ENCODE results near the gene UQCC2. TPM values are rescaled to one million over a fixed set of nuclear protein-coding genes. Genes with fewer than 3 reads are reported as not detected.

The UQCC2 gene
- total RNA-seq (2012; rRNA removed): 17.5 and 18.8 TPM in 2 replicates

- Histone ChIP-seq H3K36me3 (ENCODE audit: insufficient read depth, low read length) (peaks cover 20% of the 10 kb centered on the region), H3K9ac (ENCODE audit: low read depth, low read length) (peak within 1 kb of the TSS; percentile 94), H3K4me2 (ENCODE audit: low read length) (peak within 1 kb of the TSS; percentile 89), H3K4me3 (ENCODE audit: low read length) (peak within 1 kb of the TSS; percentile 89), H3K4me1 (ENCODE audit: control insufficient read depth, insufficient read depth, low read length) (peaks cover 16% of the 10 kb centered on the region), H3K27me3 (ENCODE audit: control insufficient read depth, insufficient read depth, low read length) (no peaks in the 10 kb centered on the region), H3K9me3 (replicated peaks; ENCODE audit: low read length) (no peaks in the 10 kb centered on the region)
Measured at GRCh38 chr6:33711140-33712129, at the start of gene UQCC2. Gene UQCC2, minus strand, starts transcription at chr6:33711700. Its CDS starts 14 bp downstream, at chr6:33711686.

GRCh38 chr6:33759887-33760629 is 48.6 kb upstream of the UQCC2 start:
- Histone ChIP-seq H3K36me3 (ENCODE audit: insufficient read depth, low read length) (no peaks in the 10 kb centered on the region), H3K9ac (ENCODE audit: low read depth, low read length) (no peak overlapping the region), H3K4me3 (ENCODE audit: low read length) (no peak overlapping the region), H3K4me2 (ENCODE audit: low read length) (no peak overlapping the region), H3K4me1 (ENCODE audit: control insufficient read depth, insufficient read depth, low read length) (peaks cover 19% of the 10 kb centered on the region), H3K27me3 (ENCODE audit: control insufficient read depth, insufficient read depth, low read length) (no peaks in the 10 kb centered on the region), H3K9me3 (replicated peaks; ENCODE audit: low read length) (no peaks in the 10 kb centered on the region)

GRCh38 chr6:33758815-33759216 is 47.3 kb upstream of the UQCC2 start:
- H3K27me3 ChIP-seq (ENCODE audit: control insufficient read depth, insufficient read depth, low read length): no peaks in the 10 kb centered on the region
- H3K36me3 ChIP-seq (ENCODE audit: insufficient read depth, low read length): no peaks in the 10 kb centered on the region
- H3K9me3 ChIP-seq (replicated peaks; ENCODE audit: low read length): no peaks in the 10 kb centered on the region
- no peak overlapping the region for H3K4me3 ChIP-seq (ENCODE audit: low read length)
- H3K9ac ChIP-seq (ENCODE audit: low read depth, low read length): no peak overlapping the region
- H3K4me1 ChIP-seq (ENCODE audit: control insufficient read depth, insufficient read depth, low read length): peaks cover 19% of the 10 kb centered on the region
- no peak overlapping the region for H3K4me2 ChIP-seq (ENCODE audit: low read length)

GRCh38 chr6:33757906-33758305 is 46.4 kb upstream of the UQCC2 start:
- no peaks in the 10 kb centered on the region for H3K36me3 ChIP-seq (ENCODE audit: insufficient read depth, low read length)
- H3K27me3 ChIP-seq (ENCODE audit: control insufficient read depth, insufficient read depth, low read length): no peaks in the 10 kb centered on the region
- no peak overlapping the region for H3K4me2 ChIP-seq (ENCODE audit: low read length)
- H3K4me3 ChIP-seq (ENCODE audit: low read length): no peak overlapping the region
- peaks cover 19% of the 10 kb centered on the region for H3K4me1 ChIP-seq (ENCODE audit: control insufficient read depth, insufficient read depth, low read length)
- no peak overlapping the region for H3K9ac ChIP-seq (ENCODE audit: low read depth, low read length)
- no peaks in the 10 kb centered on the region for H3K9me3 ChIP-seq (replicated peaks; ENCODE audit: low read length)

- no peak overlapping the region for H3K4me2 ChIP-seq (ENCODE audit: low read length)
- H3K36me3 ChIP-seq (ENCODE audit: insufficient read depth, low read length): no peaks in the 10 kb centered on the region
- no peaks in the 10 kb centered on the region for H3K9me3 ChIP-seq (replicated peaks; ENCODE audit: low read length)
- no peaks in the 10 kb centered on the region for H3K27me3 ChIP-seq (ENCODE audit: control insufficient read depth, insufficient read depth, low read length)
- no peak overlapping the region for H3K4me3 ChIP-seq (ENCODE audit: low read length)
- H3K9ac ChIP-seq (ENCODE audit: low read depth, low read length): no peak overlapping the region
- peaks cover 20% of the 10 kb centered on the region for H3K4me1 ChIP-seq (ENCODE audit: control insufficient read depth, insufficient read depth, low read length)
Measured at GRCh38 chr6:33757113-33757512, 45.6 kb upstream of the UQCC2 start.

- H3K4me1 ChIP-seq (ENCODE audit: control insufficient read depth, insufficient read depth, low read length): peaks cover 21% of the 10 kb centered on the region
- H3K27me3 ChIP-seq (ENCODE audit: control insufficient read depth, insufficient read depth, low read length): no peaks in the 10 kb centered on the region
- H3K36me3 ChIP-seq (ENCODE audit: insufficient read depth, low read length): no peaks in the 10 kb centered on the region
Measured at GRCh38 chr6:33756211-33756954, 44.9 kb upstream of the UQCC2 start.

GRCh38 chr6:33755070-33755869 is 43.8 kb upstream of the UQCC2 start:
- Histone ChIP-seq H3K4me1 (ENCODE audit: control insufficient read depth, insufficient read depth, low read length) (peaks cover 24% of the 10 kb centered on the region), H3K9ac (ENCODE audit: low read depth, low read length) (no peak overlapping the region), H3K27me3 (ENCODE audit: control insufficient read depth, insufficient read depth, low read length) (no peaks in the 10 kb centered on the region), H3K4me2 (ENCODE audit: low read length) (no peak overlapping the region), H3K9me3 (replicated peaks; ENCODE audit: low read length) (no peaks in the 10 kb centered on the region), H3K4me3 (ENCODE audit: low read length) (no peak overlapping the region), H3K36me3 (ENCODE audit: insufficient read depth, low read length) (no peaks in the 10 kb centered on the region)

More at GRCh38 chr6:33756211-33756954, 44.9 kb upstream of the UQCC2 start:
- Histone ChIP-seq H3K9me3 (replicated peaks; ENCODE audit: low read length) (no peaks in the 10 kb centered on the region), H3K9ac (ENCODE audit: low read depth, low read length) (no peak overlapping the region), H3K4me3 (ENCODE audit: low read length) (no peak overlapping the region), H3K4me2 (ENCODE audit: low read length) (no peak overlapping the region)

- Histone ChIP-seq H3K4me1 (ENCODE audit: control insufficient read depth, insufficient read depth, low read length) (peaks cover 28% of the 10 kb centered on the region), H3K36me3 (ENCODE audit: insufficient read depth, low read length) (no peaks in the 10 kb centered on the region), H3K9ac (ENCODE audit: low read depth, low read length) (no peak overlapping the region), H3K4me3 (ENCODE audit: low read length) (no peak overlapping the region), H3K9me3 (replicated peaks; ENCODE audit: low read length) (no peaks in the 10 kb centered on the region), H3K27me3 (ENCODE audit: control insufficient read depth, insufficient read depth, low read length) (no peaks in the 10 kb centered on the region), H3K4me2 (ENCODE audit: low read length) (no peak overlapping the region)
Measured at GRCh38 chr6:33754222-33754621, 42.7 kb upstream of the UQCC2 start.

- no peaks in the 10 kb centered on the region for H3K9me3 ChIP-seq (replicated peaks; ENCODE audit: low read length)
- peaks cover 32% of the 10 kb centered on the region for H3K4me1 ChIP-seq (ENCODE audit: control insufficient read depth, insufficient read depth, low read length)
- H3K4me2 ChIP-seq (ENCODE audit: low read length): no peak overlapping the region
- H3K4me3 ChIP-seq (ENCODE audit: low read length): no peak overlapping the region
- H3K36me3 ChIP-seq (ENCODE audit: insufficient read depth, low read length): no peaks in the 10 kb centered on the region
- H3K9ac ChIP-seq (ENCODE audit: low read depth, low read length): no peak overlapping the region
- no peaks in the 10 kb centered on the region for H3K27me3 ChIP-seq (ENCODE audit: control insufficient read depth, insufficient read depth, low read length)
Measured at GRCh38 chr6:33752646-33753015, 41.1 kb upstream of the UQCC2 start.

GRCh38 chr6:33751771-33752645 is 40.5 kb upstream of the UQCC2 start:
- H3K4me2 ChIP-seq (ENCODE audit: low read length): no peak overlapping the region
- no peak overlapping the region for H3K4me3 ChIP-seq (ENCODE audit: low read length)
- no peaks in the 10 kb centered on the region for H3K9me3 ChIP-seq (replicated peaks; ENCODE audit: low read length)
- no peaks in the 10 kb centered on the region for H3K36me3 ChIP-seq (ENCODE audit: insufficient read depth, low read length)
- H3K4me1 ChIP-seq (ENCODE audit: control insufficient read depth, insufficient read depth, low read length): peaks cover 38% of the 10 kb centered on the region
- no peaks in the 10 kb centered on the region for H3K27me3 ChIP-seq (ENCODE audit: control insufficient read depth, insufficient read depth, low read length)
- H3K9ac ChIP-seq (ENCODE audit: low read depth, low read length): no peak overlapping the region

All from skeletal muscle satellite cell (primary cell).